Measurements from ENCODE around the gene SFTA2.

Gene SFTA2

GRCh38 chr6:30922447-30922852 is 9.5 kb downstream of the SFTA2 start:
- peak; percentile 53 for DNase-seq (ENCODE audit: low read depth)
- no peak for TF ChIP-seq CTCF (IDR thresholded peaks at IDR 0.05; ENCODE audit: insufficient read depth, low read depth, low read length, missing control alignments)
- no peak overlapping the region for H3K4me3 ChIP-seq (ENCODE audit: low read length)

GRCh38 chr6:30918670-30919069 is 13.3 kb downstream of the SFTA2 start:
- DNase-seq (ENCODE audit: low read depth): no peak
- H3K4me3 ChIP-seq (ENCODE audit: low read length): no peak overlapping the region
- no peak for TF ChIP-seq CTCF (IDR thresholded peaks at IDR 0.05; ENCODE audit: insufficient read depth, low read depth, low read length, missing control alignments)

- TF ChIP-seq CTCF (IDR thresholded peaks at IDR 0.05; ENCODE audit: insufficient read depth, low read depth, low read length, missing control alignments): no peak
- H3K4me3 ChIP-seq (ENCODE audit: low read length): no peak overlapping the region
- DNase-seq (ENCODE audit: low read depth): no peak
These were observed 14.5 kb downstream of the SFTA2 start for GRCh38 chr6:30917487-30917886.

GRCh38 chr6:30917041-30917440 is 14.9 kb downstream of the SFTA2 start:
- DNase-seq (ENCODE audit: low read depth): no peak
- no peak for TF ChIP-seq CTCF (IDR thresholded peaks at IDR 0.05; ENCODE audit: insufficient read depth, low read depth, low read length, missing control alignments)
- H3K4me3 ChIP-seq (ENCODE audit: low read length): no peak overlapping the region

GRCh38 chr6:30915591-30915946 is 16.4 kb downstream of the SFTA2 start:
- DNase-seq (ENCODE audit: low read depth): peak; percentile 74
- H3K4me3 ChIP-seq (ENCODE audit: low read length): no peak overlapping the region
- peak; percentile 79 for TF ChIP-seq CTCF (IDR thresholded peaks at IDR 0.05; ENCODE audit: insufficient read depth, low read depth, low read length, missing control alignments)

GRCh38 chr6:30914854-30915590 is 16.9 kb downstream of the SFTA2 start:
- DNase-seq (ENCODE audit: low read depth): no peak
- no peak for TF ChIP-seq CTCF (IDR thresholded peaks at IDR 0.05; ENCODE audit: insufficient read depth, low read depth, low read length, missing control alignments)

More at GRCh38 chr6:30914854-30915590, 16.9 kb downstream of the SFTA2 start:
- H3K4me3 ChIP-seq (ENCODE audit: low read length): peak overlapping the region; percentile 48

Data from epithelial cell of esophagus (primary cell).